ENCODE results near the gene SIPA1.
A peak's percentile ranks its signal among the peaks of the same experiment; 100 is the strongest.

The SIPA1 gene

GRCh38 chr11:65607614-65608426, 30.1 kb upstream of the SIPA1 start:
- DNase-seq: no peak

- DNase-seq: no peak
Measured at GRCh38 chr11:65609229-65609628, 28.7 kb upstream of the SIPA1 start.

- DNase-seq: no peak
Measured at GRCh38 chr11:65609665-65610064, 28.2 kb upstream of the SIPA1 start.

- DNase-seq: no peak
Measured at GRCh38 chr11:65610404-65610803, 27.5 kb upstream of the SIPA1 start.

GRCh38 chr11:65611028-65611757, 26.7 kb upstream of the SIPA1 start:
- peak in 1 of 2 experiments; percentile 16 for DNase-seq

GRCh38 chr11:65611758-65612603, 25.9 kb upstream of the SIPA1 start:
- DNase-seq: no peak

GRCh38 chr11:65612691-65613090, 25.2 kb upstream of the SIPA1 start:
- no peak for DNase-seq

- DNase-seq: no peak
Measured at GRCh38 chr11:65613091-65613928, 24.6 kb upstream of the SIPA1 start.

- DNase-seq: peak; percentile 100
Measured at GRCh38 chr11:65615229-65615949, 22.5 kb upstream of the SIPA1 start, which contains the start of gene PCNX3. TSS of gene PCNX3 (plus strand) at chr11:65615776. CDS start at chr11:65616312, 536 bp downstream.

GRCh38 chr11:65615950-65616574, 21.8 kb upstream of the SIPA1 start:
- DNase-seq: no peak

GRCh38 chr11:65616575-65617001, 21.3 kb upstream of the SIPA1 start:
- no peak for DNase-seq

GRCh38 chr11:65617136-65617850, 20.6 kb upstream of the SIPA1 start:
- no peak for DNase-seq

GRCh38 chr11:65617990-65618751, 19.7 kb upstream of the SIPA1 start:
- DNase-seq: no peak

GRCh38 chr11:65618763-65619162, 19.1 kb upstream of the SIPA1 start:
- no peak for DNase-seq

- DNase-seq: no peak
Measured at GRCh38 chr11:65619281-65619928, 18.5 kb upstream of the SIPA1 start.

- no peak for DNase-seq
Measured at GRCh38 chr11:65620666-65621065, 17.2 kb upstream of the SIPA1 start.

- no peak for DNase-seq
Measured at GRCh38 chr11:65621460-65621859, 16.4 kb upstream of the SIPA1 start.

GRCh38 chr11:65622011-65622410, 15.9 kb upstream of the SIPA1 start:
- no peak for DNase-seq

GRCh38 chr11:65623177-65623576, 14.7 kb upstream of the SIPA1 start:
- no peak for DNase-seq

Data from NCI-H2081 (cell line).